ENCODE measurements around the gene INSC.
A peak's percentile ranks its signal among the peaks of the same experiment; 100 is the strongest.

Gene INSC

GRCh38 chr11:15204711-15205110 is 90.0 kb downstream of the INSC start:
- TF ChIP-seq JUND (IDR thresholded peaks at IDR 0.05; ENCODE audit: low read depth) = no peak
- DNase-seq (ENCODE audit: low read depth in 1 of 2, low spot score in 1 of 2) = no peak
- in situ Hi-C loops (cut with HindIII; ENCODE audit: low pct_unique_long_range_greater_than_20kb, low sequenced_read_pairs) = no loop called here

GRCh38 chr11:15206791-15207190 is 92.1 kb downstream of the INSC start:
- no peak for TF ChIP-seq JUND (IDR thresholded peaks at IDR 0.05; ENCODE audit: low read depth)
- in situ Hi-C loops (cut with HindIII; ENCODE audit: low pct_unique_long_range_greater_than_20kb, low sequenced_read_pairs) = no loop called here
- DNase-seq (ENCODE audit: low read depth in 1 of 2, low spot score in 1 of 2) = no peak

- in situ Hi-C loops (cut with HindIII; ENCODE audit: low pct_unique_long_range_greater_than_20kb, low sequenced_read_pairs) = no loop called here
- TF ChIP-seq JUND (IDR thresholded peaks at IDR 0.05; ENCODE audit: low read depth) = no peak
- DNase-seq (ENCODE audit: low read depth in 1 of 2, low spot score in 1 of 2) = peak; percentile 36 to 67
These were observed 93.9 kb downstream of the INSC start for GRCh38 chr11:15208378-15209222.

- no peak for DNase-seq (ENCODE audit: low read depth in 1 of 2, low spot score in 1 of 2)
- TF ChIP-seq JUND (IDR thresholded peaks at IDR 0.05; ENCODE audit: low read depth) = no peak
- in situ Hi-C loops (cut with HindIII; ENCODE audit: low pct_unique_long_range_greater_than_20kb, low sequenced_read_pairs) = no loop called here
These were observed 98.2 kb downstream of the INSC start for GRCh38 chr11:15212876-15213275.

GRCh38 chr11:15213471-15214231 is 98.9 kb downstream of the INSC start:
- no peak for TF ChIP-seq JUND (IDR thresholded peaks at IDR 0.05; ENCODE audit: low read depth)
- in situ Hi-C loops (cut with HindIII; ENCODE audit: low pct_unique_long_range_greater_than_20kb, low sequenced_read_pairs) = no loop called here

GRCh38 chr11:15215005-15215404 is 100.3 kb downstream of the INSC start:
- DNase-seq (ENCODE audit: low read depth in 1 of 2, low spot score in 1 of 2) = no peak
- in situ Hi-C loops (cut with HindIII; ENCODE audit: low pct_unique_long_range_greater_than_20kb, low sequenced_read_pairs) = no loop called here
- TF ChIP-seq JUND (IDR thresholded peaks at IDR 0.05; ENCODE audit: low read depth) = no peak

More at GRCh38 chr11:15213471-15214231, 98.9 kb downstream of the INSC start:
- DNase-seq (ENCODE audit: low read depth in 1 of 2, low spot score in 1 of 2) = no peak

- peak; percentile 5 to 12 for DNase-seq (ENCODE audit: low read depth in 1 of 2, low spot score in 1 of 2)
- in situ Hi-C loops (cut with HindIII; ENCODE audit: low pct_unique_long_range_greater_than_20kb, low sequenced_read_pairs) = no loop called here
- no peak for TF ChIP-seq JUND (IDR thresholded peaks at IDR 0.05; ENCODE audit: low read depth)
These were observed 102.0 kb downstream of the INSC start for GRCh38 chr11:15216678-15217077.

GRCh38 chr11:15217416-15217815 is 102.7 kb downstream of the INSC start:
- TF ChIP-seq JUND (IDR thresholded peaks at IDR 0.05; ENCODE audit: low read depth) = no peak
- in situ Hi-C loops (cut with HindIII; ENCODE audit: low pct_unique_long_range_greater_than_20kb, low sequenced_read_pairs) = no loop called here
- no peak for DNase-seq (ENCODE audit: low read depth in 1 of 2, low spot score in 1 of 2)

- DNase-seq (ENCODE audit: low read depth in 1 of 2, low spot score in 1 of 2) = no peak
- in situ Hi-C loops (cut with HindIII; ENCODE audit: low pct_unique_long_range_greater_than_20kb, low sequenced_read_pairs) = no loop called here
- no peak for TF ChIP-seq JUND (IDR thresholded peaks at IDR 0.05; ENCODE audit: low read depth)
These were observed 108.1 kb downstream of the INSC start for GRCh38 chr11:15222777-15223176.

- in situ Hi-C loops (cut with HindIII; ENCODE audit: low pct_unique_long_range_greater_than_20kb, low sequenced_read_pairs) = no loop called here
- DNase-seq (ENCODE audit: low read depth in 1 of 2, low spot score in 1 of 2) = no peak
- TF ChIP-seq JUND (IDR thresholded peaks at IDR 0.05; ENCODE audit: low read depth) = no peak
These were observed 108.6 kb downstream of the INSC start for GRCh38 chr11:15223318-15223717.

GRCh38 chr11:15224466-15224865 is 109.7 kb downstream of the INSC start:
- in situ Hi-C loops (cut with HindIII; ENCODE audit: low pct_unique_long_range_greater_than_20kb, low sequenced_read_pairs) = no loop called here
- DNase-seq (ENCODE audit: low read depth in 1 of 2, low spot score in 1 of 2) = no peak
- no peak for TF ChIP-seq JUND (IDR thresholded peaks at IDR 0.05; ENCODE audit: low read depth)

GRCh38 chr11:15227011-15227410 is 112.3 kb downstream of the INSC start:
- in situ Hi-C loops (cut with HindIII; ENCODE audit: low pct_unique_long_range_greater_than_20kb, low sequenced_read_pairs) = no loop called here
- DNase-seq (ENCODE audit: low read depth in 1 of 2, low spot score in 1 of 2) = no peak
- TF ChIP-seq JUND (IDR thresholded peaks at IDR 0.05; ENCODE audit: low read depth) = no peak

- no peak for TF ChIP-seq JUND (IDR thresholded peaks at IDR 0.05; ENCODE audit: low read depth)
- in situ Hi-C loops (cut with HindIII; ENCODE audit: low pct_unique_long_range_greater_than_20kb, low sequenced_read_pairs) = no loop called here
These were observed 113.7 kb downstream of the INSC start for GRCh38 chr11:15228331-15228849.

More at GRCh38 chr11:15228331-15228849, 113.7 kb downstream of the INSC start:
- no peak for DNase-seq (ENCODE audit: low read depth in 1 of 2, low spot score in 1 of 2)
